HG02938 (cell line): ENCODE data around the gene WNT9A.
"Not testable (repeated sequence)": the region's sequence is repeated elsewhere in the genome, so short reads cannot be mapped to it uniquely, and the experiment has no call there.

Experiments used
- ATAC-seq: cut with Tn5 transposase; IDR thresholded peaks from one replicate; pipeline ENCODE4 v1.9.1; 2021; ENCODE audit warnings: mild to moderate bottlenecking, moderate library complexity; ENCODE audit not compliant: unreplicated experiment

The WNT9A gene

DNA sequence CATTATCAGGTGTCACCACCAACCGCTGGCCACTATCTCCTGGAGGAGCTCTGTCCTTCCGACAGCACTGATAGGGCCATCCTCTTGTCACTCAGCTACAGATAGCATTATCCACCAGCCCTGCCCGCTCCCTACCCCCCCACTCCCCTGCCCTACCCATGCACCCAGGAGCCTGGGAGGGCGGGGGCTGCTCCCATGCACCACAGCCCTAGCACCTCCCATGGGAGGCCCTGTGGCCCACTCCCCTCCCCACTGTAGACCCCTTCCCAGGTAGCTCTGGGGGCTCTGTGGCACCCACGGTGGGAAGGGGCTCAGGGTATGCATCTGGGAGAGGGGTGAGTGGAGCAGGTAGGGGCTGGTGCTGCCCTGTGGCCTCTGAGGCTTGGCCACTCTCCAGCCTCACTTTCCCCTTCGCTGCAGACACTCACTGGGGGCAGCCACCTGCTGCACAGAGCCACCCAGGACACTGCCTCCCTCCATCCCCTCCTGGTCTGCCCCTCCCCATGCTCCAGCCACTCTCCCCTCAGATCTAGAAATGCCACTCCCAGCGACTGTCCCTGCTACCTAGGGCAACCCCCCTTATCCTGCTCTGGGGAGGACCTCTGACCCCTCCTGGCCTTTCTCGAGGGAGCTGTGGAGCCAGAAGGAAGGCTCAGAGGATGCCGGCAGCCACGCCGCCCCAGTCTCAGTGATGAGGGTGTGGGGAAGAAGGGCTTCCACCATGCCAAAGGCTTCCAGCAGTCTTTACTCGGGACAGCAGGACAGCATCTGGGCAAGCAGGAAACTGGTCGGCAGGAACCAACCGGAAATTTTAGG lies 58.5 kb downstream of the WNT9A start:
- no peak for ATAC-seq

GRCh38 chr1:227888404-227889046 lies 59.2 kb downstream of the WNT9A start:
- no peak for ATAC-seq

- no peak for ATAC-seq
These were observed 59.9 kb downstream of the WNT9A start for GRCh38 chr1:227887697-227888403.

DNA sequence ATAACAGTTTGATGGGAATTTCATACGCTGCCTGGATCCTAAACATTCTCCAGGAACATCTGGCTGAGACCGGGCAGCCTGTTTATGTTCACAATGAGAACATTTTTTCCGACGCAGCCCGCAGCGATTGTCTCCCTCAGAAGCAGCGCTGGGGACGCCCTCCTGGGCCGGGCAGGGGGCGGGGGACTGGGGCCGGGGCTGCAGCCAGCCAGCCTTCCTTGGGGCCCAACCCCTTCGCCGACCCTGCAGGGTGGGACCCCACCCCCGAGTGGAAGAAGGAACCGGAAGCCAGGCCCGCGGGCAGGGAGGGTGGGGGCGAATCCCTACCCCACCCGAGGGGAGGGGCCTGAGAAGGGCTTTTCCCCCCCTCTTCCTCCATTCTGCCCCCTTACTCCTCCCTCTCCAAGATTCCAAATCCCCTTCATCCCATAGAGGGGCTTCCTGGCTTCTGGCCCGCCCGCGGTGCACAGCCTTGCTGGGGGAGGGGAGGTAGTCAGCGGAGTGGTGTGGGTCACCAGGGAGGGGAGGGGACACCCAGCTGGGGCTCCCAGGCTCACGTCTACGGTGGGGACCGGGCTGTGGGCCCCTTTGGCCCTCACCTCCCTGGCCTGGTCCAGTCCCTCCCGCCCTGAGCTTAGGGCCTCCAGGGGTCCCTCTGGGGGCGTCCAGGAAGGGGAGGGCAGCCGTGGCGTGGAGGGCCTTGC lies 60.6 kb downstream of the WNT9A start:
- no peak for ATAC-seq

DNA sequence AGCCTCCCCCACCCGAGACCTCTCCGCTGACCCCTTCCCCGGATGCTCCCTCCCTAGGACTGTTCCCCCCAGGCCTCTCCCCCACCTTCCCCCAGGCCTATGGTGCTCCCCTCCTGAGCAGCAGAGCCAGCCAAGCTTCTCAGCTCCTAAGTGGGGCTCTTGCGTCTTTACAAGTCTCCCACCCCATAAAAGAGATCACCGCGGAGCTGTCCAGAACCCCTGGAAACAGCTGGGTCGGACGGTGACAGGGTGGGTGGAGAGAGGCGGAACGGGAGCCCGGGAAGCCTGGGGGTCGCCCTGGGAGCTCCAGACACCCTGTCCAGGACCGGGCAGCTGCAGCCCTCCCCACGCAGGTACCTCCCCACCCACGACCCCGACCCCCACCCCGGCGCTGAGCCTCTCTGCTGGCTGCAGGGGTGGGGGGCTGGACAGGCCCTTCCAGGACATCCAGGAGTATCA lies 61.2 kb downstream of the WNT9A start:
- no peak for ATAC-seq

DNA sequence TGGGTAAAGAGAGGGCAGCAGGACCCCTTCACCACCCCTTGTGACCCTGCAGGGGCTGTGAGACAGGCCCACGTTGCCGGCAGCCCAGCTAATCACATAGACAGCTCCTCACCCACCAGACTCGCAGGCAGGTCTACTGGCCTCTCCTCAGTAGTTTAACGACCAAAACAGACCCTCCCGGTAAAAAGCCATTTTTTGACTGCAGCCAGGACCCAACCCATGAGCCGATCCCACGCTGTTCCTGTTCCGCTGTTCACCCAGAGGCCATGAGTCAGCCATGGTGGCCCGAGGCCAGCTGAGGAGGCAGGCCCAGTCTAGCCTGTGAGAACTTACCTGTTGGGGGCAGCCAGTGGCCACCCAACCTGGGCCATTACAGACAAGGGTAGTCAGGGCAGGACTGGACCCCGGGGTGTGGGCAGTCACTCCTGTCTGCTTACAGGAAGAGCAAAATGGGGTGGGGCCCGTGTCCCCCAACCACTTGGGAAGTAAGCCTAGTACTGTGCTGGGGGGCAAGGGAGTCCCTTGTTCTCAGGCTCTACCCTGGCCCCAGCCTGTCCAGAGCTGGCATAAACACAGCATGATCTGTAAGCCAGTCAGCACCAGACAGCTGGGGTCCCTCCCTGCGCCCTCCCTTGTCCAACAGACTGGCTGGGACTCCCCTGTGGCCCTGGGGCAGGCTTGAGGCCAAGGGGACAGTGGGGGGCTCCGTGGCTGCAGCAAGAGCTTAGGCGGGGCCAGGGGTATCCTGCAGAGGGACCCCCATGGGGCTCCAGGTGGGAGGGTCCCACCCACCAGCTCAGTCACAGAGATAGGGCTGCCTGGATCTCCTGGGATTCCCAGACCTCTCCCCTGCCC lies 61.9 kb downstream of the WNT9A start:
- no peak for ATAC-seq

DNA sequence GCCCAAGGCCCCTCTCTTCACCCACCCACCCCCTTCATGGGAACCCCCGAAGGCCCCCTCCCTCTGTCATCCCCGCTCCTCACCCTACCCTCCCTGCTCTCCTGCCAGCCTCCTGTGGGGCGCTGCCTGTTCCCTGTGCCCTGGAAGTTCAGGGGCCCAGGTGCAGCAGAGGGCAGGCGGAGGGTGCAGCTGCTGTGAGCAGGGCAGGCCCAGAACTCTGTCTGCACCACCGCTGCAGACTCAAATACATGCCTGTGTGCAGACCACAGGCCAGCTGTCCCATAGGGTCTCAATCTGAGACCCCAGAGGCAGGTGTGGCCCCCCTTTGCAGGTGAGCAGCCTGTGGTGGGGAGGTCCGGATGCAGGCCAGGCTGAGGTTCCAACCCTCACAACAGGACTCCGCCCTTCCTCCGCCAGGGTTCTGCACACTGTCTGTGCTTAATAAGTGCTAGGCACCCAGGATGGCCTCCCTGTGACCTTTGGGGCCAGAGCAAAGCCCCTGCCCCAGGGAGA lies 62.5 kb downstream of the WNT9A start:
- no peak for ATAC-seq

- ATAC-seq, result no peak
These were observed 63.2 kb downstream of the WNT9A start for GRCh38 chr1:227884370-227885134.

GRCh38 chr1:227883641-227884301 lies 64.0 kb downstream of the WNT9A start:
- ATAC-seq, result no peak

- ATAC-seq, result no peak
These were observed 64.6 kb downstream of the WNT9A start for GRCh38 chr1:227883073-227883520.

DNA sequence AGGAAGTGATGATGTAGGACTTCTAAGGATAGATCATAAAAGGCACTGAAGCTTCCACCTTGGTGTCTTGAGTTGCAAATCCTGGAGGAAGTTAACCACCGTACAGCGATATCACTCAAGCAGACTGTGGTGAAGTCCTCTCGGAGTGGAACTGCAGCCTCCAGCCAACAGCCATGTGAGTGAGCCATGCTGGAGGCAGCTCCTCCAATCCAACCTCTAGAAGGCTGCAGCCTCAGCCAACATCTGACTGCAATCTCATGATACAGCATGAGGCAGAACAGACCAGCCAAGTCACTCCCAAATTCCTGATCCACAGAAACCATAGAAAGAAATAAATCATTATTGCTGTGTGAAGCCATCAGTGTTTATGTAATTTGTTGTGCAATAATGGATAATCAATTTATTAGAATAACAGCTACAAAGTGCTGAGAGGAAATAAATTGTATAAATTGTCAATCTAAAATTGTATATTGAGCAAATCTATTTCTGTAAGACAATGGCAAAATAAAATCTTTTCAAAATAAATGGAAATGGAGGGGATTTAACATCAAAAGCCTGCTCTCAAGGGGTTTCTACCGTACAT lies 67.3 kb downstream of the WNT9A start:
- no peak for ATAC-seq

- ATAC-seq, result not testable (repeated sequence)
These were observed 69.9 kb downstream of the WNT9A start for GRCh38 chr1:227877810-227878209.

GRCh38 chr1:227871892-227872291 lies 75.8 kb downstream of the WNT9A start:
- not testable (repeated sequence) for ATAC-seq

GRCh38 chr1:227870366-227870765 lies 77.4 kb downstream of the WNT9A start:
- ATAC-seq, result no peak

DNA sequence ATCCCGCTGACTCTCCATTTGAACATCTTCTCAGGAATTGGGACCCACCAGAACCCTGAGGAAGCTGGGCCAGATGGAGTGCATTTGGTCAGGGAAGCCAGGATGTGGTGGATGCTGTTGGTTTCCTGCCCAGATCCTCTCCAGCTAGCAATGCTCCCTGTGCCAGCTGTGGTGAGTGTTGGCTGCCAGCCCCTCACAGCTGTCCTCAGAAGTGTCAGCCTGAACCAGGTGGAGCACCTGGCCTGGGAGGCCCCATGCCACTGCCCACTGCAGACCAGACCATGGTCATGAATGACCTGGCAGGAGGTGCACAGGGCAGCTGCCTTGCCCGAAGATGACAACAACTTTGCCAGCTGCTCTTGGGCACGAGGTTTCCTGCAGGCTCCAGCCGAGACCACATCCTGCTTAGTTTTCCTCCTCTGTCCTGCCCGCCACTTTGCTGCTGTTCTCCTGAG lies 77.9 kb downstream of the WNT9A start:
- no peak for ATAC-seq

GRCh38 chr1:227869279-227869842 lies 78.4 kb downstream of the WNT9A start:
- no peak for ATAC-seq
